ENCODE results near the gene SRXN1.
A peak's percentile ranks its signal among the peaks of the same experiment; 100 is the strongest.

Gene SRXN1

GRCh38 chr20:637559-637958 is 15.4 kb downstream of the SRXN1 start:
- no peak for FAIRE-seq
- no peak for DNase-seq (ENCODE audit: low spot score)

GRCh38 chr20:635893-636338 is 17.1 kb downstream of the SRXN1 start:
- FAIRE-seq (no peak), DNase-seq (ENCODE audit: low spot score) (no peak)

- no peak for FAIRE-seq
- DNase-seq (ENCODE audit: low spot score): no peak
Measured at GRCh38 chr20:635028-635892, 17.7 kb downstream of the SRXN1 start.

GRCh38 chr20:634148-634925 is 18.7 kb downstream of the SRXN1 start:
- DNase-seq (ENCODE audit: low spot score) (no peak), FAIRE-seq (no peak)

- FAIRE-seq (no peak), DNase-seq (ENCODE audit: low spot score) (no peak)
Measured at GRCh38 chr20:631101-631500, 21.9 kb downstream of the SRXN1 start.

- FAIRE-seq (no peak), DNase-seq (ENCODE audit: low spot score) (no peak)
Measured at GRCh38 chr20:626579-626978, 26.4 kb downstream of the SRXN1 start.

- FAIRE-seq: no peak
- no peak for DNase-seq (ENCODE audit: low spot score)
Measured at GRCh38 chr20:625360-625932, 27.6 kb downstream of the SRXN1 start.

- FAIRE-seq: no peak
- DNase-seq (ENCODE audit: low spot score): no peak
Measured at GRCh38 chr20:623704-624103, 29.3 kb downstream of the SRXN1 start.

- no peak for DNase-seq (ENCODE audit: low spot score)
- FAIRE-seq: no peak
Measured at GRCh38 chr20:623021-623420, 30.0 kb downstream of the SRXN1 start.

GRCh38 chr20:622161-622560 is 30.8 kb downstream of the SRXN1 start:
- no peak for FAIRE-seq

GRCh38 chr20:621125-621756 is 31.8 kb downstream of the SRXN1 start:
- DNase-seq (ENCODE audit: low spot score) (peak; percentile 10), FAIRE-seq (no peak)

More at GRCh38 chr20:622161-622560, 30.8 kb downstream of the SRXN1 start:
- no peak for DNase-seq (ENCODE audit: low spot score)

- no peak for DNase-seq (ENCODE audit: low spot score)
- FAIRE-seq: no peak
Measured at GRCh38 chr20:620246-620645, 32.8 kb downstream of the SRXN1 start.

GRCh38 chr20:618980-619379 is 34.0 kb downstream of the SRXN1 start:
- no peak for FAIRE-seq

GRCh38 chr20:617934-618690 is 34.9 kb downstream of the SRXN1 start:
- DNase-seq (ENCODE audit: low spot score): no peak
- no peak for FAIRE-seq

More at GRCh38 chr20:618980-619379, 34.0 kb downstream of the SRXN1 start:
- DNase-seq (ENCODE audit: low spot score): no peak

- DNase-seq (ENCODE audit: low spot score) (no peak), FAIRE-seq (no peak)
Measured at GRCh38 chr20:615514-615913, 37.5 kb downstream of the SRXN1 start.

GRCh38 chr20:611843-612185 is 41.2 kb downstream of the SRXN1 start:
- DNase-seq (ENCODE audit: low spot score) (no peak), FAIRE-seq (no peak)

- FAIRE-seq: no peak
- no peak for DNase-seq (ENCODE audit: low spot score)
Measured at GRCh38 chr20:611047-611842, 41.8 kb downstream of the SRXN1 start.

- DNase-seq (ENCODE audit: low spot score): no peak
- FAIRE-seq: no peak
Measured at GRCh38 chr20:610130-611046, 42.6 kb downstream of the SRXN1 start, which contains the start of gene TCF15. TSS of gene TCF15 (minus strand) at chr20:610309. CDS start at chr20:610237, 72 bp downstream.

GRCh38 chr20:609371-609964 is 43.5 kb downstream of the SRXN1 start:
- DNase-seq (ENCODE audit: low spot score) (no peak), FAIRE-seq (no peak)
